Smooth muscle cell (in vitro differentiated cells): ENCODE results near the gene RAD51AP2. TPM values are rescaled to one million over a fixed set of nuclear protein-coding genes. Genes with fewer than 3 reads are reported as not detected.

Source experiments
- DNase-seq: peaks from one replicate; lab custom pipeline; 2025; ENCODE audit not compliant: unreplicated experiment; lab: John Stamatoyannopoulos, UW
- H2AFZ ChIP-seq: fragments of 200-600 bp; sonication (generic); 2 replicates; pipeline ENCODE4 v1.6.0; 2016; ENCODE audit warnings: antibody characterized with exemption, low read depth, mild to moderate bottlenecking
- H3F3A ChIP-seq: fragments of 200-600 bp; sonication (generic); 2 replicates; pipeline ENCODE4 v1.6.0; 2017; ENCODE audit warnings: antibody characterized with exemption, low read depth
- H3K27ac ChIP-seq: fragments of 200-600 bp; sonication (generic); 2 replicates; pipeline ENCODE4 v1.5.1; 2016; ENCODE audit warnings: low read depth, mild to moderate bottlenecking
- H3K27me3 ChIP-seq: fragments of 200-600 bp; sonication (generic); 2 replicates; pipeline ENCODE4 v1.6.1; 2016; ENCODE audit warnings: low read depth, mild to moderate bottlenecking
- H3K36me3 ChIP-seq: fragments of 200-600 bp; sonication (generic); 2 replicates; pipeline ENCODE4 v1.5.1; 2016; ENCODE audit warnings: low read depth
- H3K4me1 ChIP-seq: fragments of 200-600 bp; sonication (generic); 2 replicates; pipeline ENCODE4 v1.5.1; 2016; ENCODE audit warnings: low read depth
- H3K4me2 ChIP-seq: fragments of 200-600 bp; sonication (generic); 2 replicates; pipeline ENCODE4 v1.6.0; 2016; ENCODE audit warnings: mild to moderate bottlenecking
- H3K4me3 ChIP-seq: fragments of 200-600 bp; sonication (generic); 2 replicates; pipeline ENCODE4 v1.5.1; 2016; ENCODE audit warnings: mild to moderate bottlenecking
- H3K79me2 ChIP-seq: fragments of 200-600 bp; sonication (generic); 2 replicates; pipeline ENCODE4 v1.6.0; 2016; ENCODE audit warnings: low read depth, mild to moderate bottlenecking
- H3K9ac ChIP-seq: fragments of 200-600 bp; sonication (generic); 2 replicates; pipeline ENCODE4 v1.6.0; 2016; ENCODE audit warnings: low read depth
- H3K9me3 ChIP-seq: fragments of 200-600 bp; sonication (generic); replicated peaks from 2 replicates; pipeline ENCODE4 v1.5.1; 2016; ENCODE audit warnings: low read depth
- H4K20me1 ChIP-seq: fragments of 200-600 bp; sonication (generic); 2 replicates; pipeline ENCODE4 v1.6.0; 2016; ENCODE audit warnings: low read depth
- WGBS: methylation state at CpG from one replicate; pipeline ENCODE4 v1.1.7; 2016; ENCODE audit warnings: low lambda C conversion rate; 5-methylcytosine and 5-hydroxymethylcytosine counted together
- polyA plus RNA-seq: library from polyadenylated mRNA; unstranded; fragments of >200 nt; fragmentation: Nextera tagmentation; extraction: Ambion mirVana; gene quantifications from 2 replicates; pipeline ENCODE4 v1.2.1, GENCODE V29; 2016
- total RNA-seq: library from RNA; depleted of rRNA; stranded (reverse); fragments of >200 nt; gene quantifications from 2 replicates; pipeline ENCODE4 v1.2.3, GENCODE V29; 2014
- TF ChIP-seq, protein P1 (sequence below): fragments of 200-600 bp; sonication (generic); IDR thresholded peaks from 2 replicates; pipeline ENCODE4 v1.5.1; 2017; ENCODE audit warnings: borderline replicate concordance, mild to moderate bottlenecking, antibody characterized with exemption; ENCODE audit not compliant: insufficient read depth, poor library complexity, severe bottlenecking

Gene RAD51AP2
- total and polyA plus RNA-seq, 2 experiments from 2014 or later, result 0.04 to 0.06 TPM

DNA sequence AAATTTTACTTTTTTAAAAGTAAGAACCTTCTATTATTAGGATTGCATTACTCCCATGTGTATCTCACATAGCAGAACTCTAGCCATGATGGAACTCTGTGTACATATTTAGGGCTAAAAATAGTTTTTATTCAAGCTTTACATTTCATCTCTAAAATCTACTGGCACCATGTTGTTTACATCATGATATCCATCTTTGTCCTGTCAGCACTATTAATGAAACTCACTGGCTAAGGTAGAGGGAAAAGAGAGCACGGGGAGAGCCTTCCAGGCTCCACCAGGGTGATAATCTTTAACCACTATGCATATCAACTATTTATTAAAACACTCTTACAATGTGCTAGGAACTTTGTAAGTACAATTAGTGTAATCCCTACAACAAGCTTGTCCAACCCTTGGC is 34.7 kb downstream of the RAD51AP2 start:
- Histone ChIP-seq H3K4me2 (no peak overlapping the region), H3K27me3 (no peaks in the 10 kb centered on the region), H4K20me1 (no peaks in the 10 kb centered on the region), H3K36me3 (no peaks in the 10 kb centered on the region), H3K79me2 (no peaks in the 10 kb centered on the region), H2AFZ (no peak overlapping the region), H3K9me3 (no peaks in the 10 kb centered on the region), H3K9ac (no peak overlapping the region), H3K4me3 (no peak overlapping the region), H3K4me1 (no peaks in the 10 kb centered on the region), H3K27ac (no peak overlapping the region), H3F3A (no peaks in the 10 kb centered on the region)
- DNase-seq, result no peak
- TF ChIP-seq, protein P1, sequence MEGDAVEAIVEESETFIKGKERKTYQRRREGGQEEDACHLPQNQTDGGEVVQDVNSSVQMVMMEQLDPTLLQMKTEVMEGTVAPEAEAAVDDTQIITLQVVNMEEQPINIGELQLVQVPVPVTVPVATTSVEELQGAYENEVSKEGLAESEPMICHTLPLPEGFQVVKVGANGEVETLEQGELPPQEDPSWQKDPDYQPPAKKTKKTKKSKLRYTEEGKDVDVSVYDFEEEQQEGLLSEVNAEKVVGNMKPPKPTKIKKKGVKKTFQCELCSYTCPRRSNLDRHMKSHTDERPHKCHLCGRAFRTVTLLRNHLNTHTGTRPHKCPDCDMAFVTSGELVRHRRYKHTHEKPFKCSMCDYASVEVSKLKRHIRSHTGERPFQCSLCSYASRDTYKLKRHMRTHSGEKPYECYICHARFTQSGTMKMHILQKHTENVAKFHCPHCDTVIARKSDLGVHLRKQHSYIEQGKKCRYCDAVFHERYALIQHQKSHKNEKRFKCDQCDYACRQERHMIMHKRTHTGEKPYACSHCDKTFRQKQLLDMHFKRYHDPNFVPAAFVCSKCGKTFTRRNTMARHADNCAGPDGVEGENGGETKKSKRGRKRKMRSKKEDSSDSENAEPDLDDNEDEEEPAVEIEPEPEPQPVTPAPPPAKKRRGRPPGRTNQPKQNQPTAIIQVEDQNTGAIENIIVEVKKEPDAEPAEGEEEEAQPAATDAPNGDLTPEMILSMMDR, result no peak
- WGBS, result 84% methylated on average over 1 of the region's 1 CpG

DNA sequence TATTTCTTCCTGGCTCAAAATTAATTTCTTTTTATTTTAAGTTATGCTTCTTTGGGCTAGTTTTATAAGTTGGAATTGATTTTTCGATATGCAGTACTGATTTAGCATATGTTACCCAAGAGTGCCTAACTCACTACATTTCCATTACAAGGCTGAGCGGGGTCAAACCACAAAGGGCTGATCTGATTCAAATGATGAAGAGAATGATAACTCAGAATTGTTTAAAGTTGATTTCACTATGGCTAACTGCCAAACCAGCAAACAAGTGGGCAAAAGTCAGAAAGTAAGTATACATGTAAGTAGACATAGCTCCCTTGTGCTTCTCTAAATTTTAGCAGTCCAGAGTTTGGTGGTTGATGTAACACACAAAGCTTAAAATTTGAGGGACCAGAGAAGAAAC is 35.6 kb downstream of the RAD51AP2 start:
- H3K9me3 ChIP-seq, result no peaks in the 10 kb centered on the region
- no peak for DNase-seq
- no peak overlapping the region for H3K27ac ChIP-seq
- H3K9ac ChIP-seq, result no peak overlapping the region
- no peaks in the 10 kb centered on the region for H4K20me1 ChIP-seq
- H3K36me3 ChIP-seq, result no peaks in the 10 kb centered on the region
- no peaks in the 10 kb centered on the region for H3F3A ChIP-seq
- no peaks in the 10 kb centered on the region for H3K27me3 ChIP-seq
- no peaks in the 10 kb centered on the region for H3K79me2 ChIP-seq
- no peak overlapping the region for H3K4me3 ChIP-seq
- H2AFZ ChIP-seq, result no peak overlapping the region
- H3K4me1 ChIP-seq, result no peaks in the 10 kb centered on the region
- TF ChIP-seq, protein P1, result no peak
- no peak overlapping the region for H3K4me2 ChIP-seq
- WGBS, result 96% methylated on average over 2 of the region's 2 CpGs

DNA sequence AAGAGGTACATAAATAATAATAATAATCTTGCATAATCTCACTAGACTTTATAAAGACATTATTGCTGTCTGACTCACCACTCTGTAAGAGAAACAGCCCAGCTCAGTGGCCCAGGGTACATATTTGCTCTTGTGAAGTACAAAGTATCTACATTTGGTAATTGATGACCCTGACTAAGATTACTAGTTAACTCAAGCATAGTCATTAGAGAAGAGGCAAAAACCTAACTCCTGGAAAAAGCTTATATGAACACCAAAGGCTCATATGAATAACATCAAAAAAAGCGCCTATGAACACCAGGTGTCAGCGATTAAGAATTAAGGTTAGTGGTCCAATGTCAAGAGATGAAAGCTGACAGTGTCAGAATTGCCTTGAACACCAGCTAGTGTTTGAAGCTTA is 38.4 kb downstream of the RAD51AP2 start:
- Histone ChIP-seq H3K4me2 (no peak overlapping the region), H3K79me2 (no peaks in the 10 kb centered on the region), H3K9ac (no peak overlapping the region), H3K9me3 (no peaks in the 10 kb centered on the region), H2AFZ (no peak overlapping the region), H3K27ac (no peak overlapping the region), H3F3A (no peaks in the 10 kb centered on the region), H3K4me1 (no peaks in the 10 kb centered on the region), H3K4me3 (no peak overlapping the region), H4K20me1 (no peaks in the 10 kb centered on the region), H3K27me3 (no peaks in the 10 kb centered on the region), H3K36me3 (no peaks in the 10 kb centered on the region)
- WGBS, result 94% methylated on average over 2 of the region's 2 CpGs
- TF ChIP-seq, protein P1, result no peak
- DNase-seq, result no peak

GRCh38 chr2:17476830-17477229 is 41.4 kb downstream of the RAD51AP2 start:
- no peak overlapping the region for H3K9ac ChIP-seq
- no peaks in the 10 kb centered on the region for H3K36me3 ChIP-seq
- no peaks in the 10 kb centered on the region for H3K27me3 ChIP-seq
- H2AFZ ChIP-seq, result no peak overlapping the region
- no peak for DNase-seq
- H3K79me2 ChIP-seq, result no peaks in the 10 kb centered on the region
- no peak overlapping the region for H3K27ac ChIP-seq
- TF ChIP-seq, protein P1, result no peak
- no peaks in the 10 kb centered on the region for H4K20me1 ChIP-seq
- no peak overlapping the region for H3K4me2 ChIP-seq
- no peak overlapping the region for H3K4me3 ChIP-seq
- H3F3A ChIP-seq, result no peaks in the 10 kb centered on the region
- 70% methylated on average over 2 of the region's 2 CpGs for WGBS
- H3K4me1 ChIP-seq, result no peaks in the 10 kb centered on the region
- H3K9me3 ChIP-seq, result no peaks in the 10 kb centered on the region
